Prostate gland (tissue), 2 donors: Measurements from ENCODE around the gene MTA1. TPM values are rescaled to one million over a fixed set of nuclear protein-coding genes. Genes with fewer than 3 reads are reported as not detected.
A peak's percentile ranks its signal among the peaks of the same experiment; 100 is the strongest.

ENCODE experiments used
- DNase-seq: peaks from one replicate; pipeline ENCODE4 v3.0.0-alpha.2; 2019; ENCODE audit warnings: low spot score
- H3K27ac ChIP-seq, 2 donors: fragments of 200-600 bp; sonication (generic); 2 replicates each; pipeline ENCODE4 v1.5.1; 2017 to 2019
- H3K27me3 ChIP-seq: fragments of 200-600 bp; sonication (generic); replicated peaks from 2 replicates; pipeline ENCODE4 v1.5.1; 2019; ENCODE audit not compliant: insufficient read depth
- H3K36me3 ChIP-seq, 2 donors: fragments of 200-600 bp; sonication (generic); 1 replicate in 1 of 2; 2 replicates in 1 of 2; pipeline versions ENCODE4 v1.5.1 to v1.8.1; 2017 to 2019
- H3K4me1 ChIP-seq: fragments of 200-600 bp; sonication (generic); replicated peaks from 2 replicates; pipeline ENCODE4 v1.5.1; 2019
- H3K4me3 ChIP-seq, 2 donors: fragments of 200-600 bp; sonication (generic); 2 replicates each; pipeline ENCODE4 v1.5.1; 2017 to 2019
- H3K9me3 ChIP-seq: fragments of 200-600 bp; sonication (generic); 2 replicates; pipeline ENCODE4 v1.5.1; 2017
- POLR2A ChIP-seq: fragments of 450-650 bp; IDR thresholded peaks from one replicate; pipeline ENCODE4 v1.6.1; 2016; ENCODE audit warnings: antibody characterized with exemption, mild to moderate bottlenecking
- POLR2AphosphoS5 ChIP-seq: sonication (generic); formaldehyde crosslinking; IDR thresholded peaks from one replicate; pipeline ENCODE4 v1.6.1; 2017; ENCODE audit warnings: antibody characterized with exemption
- WGBS: methylation state at CpG from one replicate; pipeline ENCODE4 v1.1.5; 2018; 5-methylcytosine and 5-hydroxymethylcytosine counted together
- intact Hi-C: fragments of 100-400 bp; cut with DNase I; formaldehyde crosslinking; loops from one replicate; pipeline ENCODE4 v1.14.2; 2022
- total RNA-seq, 2 donors: library from RNA; depleted of rRNA; stranded (reverse); fragments of >200 nt; gene quantifications; one replicate each; pipeline ENCODE4 v1.1.0, GENCODE V29; 2016
- TF ChIP-seq, protein P1 (sequence below), 4 experiments: fragments of 200-600 bp in 2 of 4; fragments of 450-650 bp in 2 of 4; sonication (generic) in 2 of 4; IDR thresholded peaks; 1 replicate in 3 of 4; 2 replicates in 1 of 4; pipeline ENCODE4 v1.5.1; 2016 to 2019; ENCODE audit warnings: antibody characterized with exemption in 4 of 4, mild to moderate bottlenecking in 2 of 4, moderate library complexity in 2 of 4

MTA1 gene
- total RNA-seq, 2 donors from 2014 or later, result 58.9 to 155 TPM

GRCh38 chr14:105469456-105470349, 50.1 kb downstream of the MTA1 start:
- Histone ChIP-seq H3K27ac (peak overlapping the region; percentile 51 to 71), H3K4me3 (no peak overlapping the region), H3K36me3 (peaks cover 0 to 5% of the 10 kb centered on the region in 2 donors), H3K4me1 (peaks cover 46% of the 10 kb centered on the region), H3K9me3 (no peaks in the 10 kb centered on the region), H3K27me3 (no peaks in the 10 kb centered on the region)
- WGBS, result 68% methylated on average over 47 of the region's 54 CpGs
- TF ChIP-seq, protein P1, sequence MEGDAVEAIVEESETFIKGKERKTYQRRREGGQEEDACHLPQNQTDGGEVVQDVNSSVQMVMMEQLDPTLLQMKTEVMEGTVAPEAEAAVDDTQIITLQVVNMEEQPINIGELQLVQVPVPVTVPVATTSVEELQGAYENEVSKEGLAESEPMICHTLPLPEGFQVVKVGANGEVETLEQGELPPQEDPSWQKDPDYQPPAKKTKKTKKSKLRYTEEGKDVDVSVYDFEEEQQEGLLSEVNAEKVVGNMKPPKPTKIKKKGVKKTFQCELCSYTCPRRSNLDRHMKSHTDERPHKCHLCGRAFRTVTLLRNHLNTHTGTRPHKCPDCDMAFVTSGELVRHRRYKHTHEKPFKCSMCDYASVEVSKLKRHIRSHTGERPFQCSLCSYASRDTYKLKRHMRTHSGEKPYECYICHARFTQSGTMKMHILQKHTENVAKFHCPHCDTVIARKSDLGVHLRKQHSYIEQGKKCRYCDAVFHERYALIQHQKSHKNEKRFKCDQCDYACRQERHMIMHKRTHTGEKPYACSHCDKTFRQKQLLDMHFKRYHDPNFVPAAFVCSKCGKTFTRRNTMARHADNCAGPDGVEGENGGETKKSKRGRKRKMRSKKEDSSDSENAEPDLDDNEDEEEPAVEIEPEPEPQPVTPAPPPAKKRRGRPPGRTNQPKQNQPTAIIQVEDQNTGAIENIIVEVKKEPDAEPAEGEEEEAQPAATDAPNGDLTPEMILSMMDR (IDR thresholded peaks at IDR 0.05), result no peak
- no peak for TF ChIP-seq POLR2AphosphoS5
- TF ChIP-seq POLR2A, result peak; percentile 16
- intact Hi-C loops, result no loop called here
- no peak for DNase-seq

DNA sequence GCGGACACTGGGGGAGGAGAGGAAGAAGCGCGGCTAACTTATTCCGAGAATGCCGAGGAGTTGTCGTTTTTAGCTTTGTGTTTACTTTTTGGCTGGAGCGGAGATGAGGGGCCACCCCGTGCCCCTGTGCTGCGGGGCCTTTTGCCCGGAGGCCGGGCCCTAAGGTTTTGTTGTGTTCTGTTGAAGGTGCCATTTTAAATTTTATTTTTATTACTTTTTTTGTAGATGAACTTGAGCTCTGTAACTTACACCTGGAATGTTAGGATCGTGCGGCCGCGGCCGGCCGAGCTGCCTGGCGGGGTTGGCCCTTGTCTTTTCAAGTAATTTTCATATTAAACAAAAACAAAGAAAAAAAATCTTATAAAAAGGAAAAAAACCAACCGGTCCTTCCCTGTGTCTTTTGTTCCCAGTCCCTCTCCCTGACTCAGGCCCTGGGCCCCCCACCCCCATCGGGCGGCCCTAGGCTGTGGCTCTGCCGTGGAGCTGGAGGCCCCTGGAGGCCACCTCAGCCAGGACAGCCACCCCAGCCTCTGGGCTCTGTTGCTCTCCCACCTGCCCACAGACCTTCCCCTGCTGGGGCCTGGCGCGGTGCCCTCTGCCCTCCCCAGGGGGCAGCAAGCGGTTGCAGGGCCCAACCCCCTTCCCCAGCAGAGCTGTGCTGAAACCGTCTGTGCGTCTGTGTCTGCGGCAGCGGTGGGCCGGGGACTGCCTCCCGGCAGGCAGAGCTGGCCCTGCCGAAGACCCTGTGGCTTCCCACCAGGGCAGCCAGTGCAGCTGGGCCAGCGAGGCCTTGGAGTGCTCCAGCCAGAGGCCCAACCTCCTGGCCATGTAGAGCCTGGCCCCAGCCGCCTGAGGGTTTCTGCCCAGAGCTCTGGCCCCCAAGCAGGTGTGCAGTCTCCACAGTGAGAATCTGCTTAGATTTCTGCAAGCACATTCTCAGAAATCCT, 51.0 kb downstream of the MTA1 start:
- Histone ChIP-seq H3K36me3 (no peaks in the 10 kb centered on the region), H3K27ac (no peak overlapping the region), H3K27me3 (no peaks in the 10 kb centered on the region), H3K4me3 (no peak overlapping the region), H3K4me1 (peaks cover 46% of the 10 kb centered on the region), H3K9me3 (no peaks in the 10 kb centered on the region)
- DNase-seq, result no peak
- TF ChIP-seq, protein P1 (IDR thresholded peaks at IDR 0.05), result no peak
- TF ChIP-seq POLR2AphosphoS5, result no peak
- no peak for TF ChIP-seq POLR2A
- intact Hi-C loops, result no loop called here
- WGBS, result 73% methylated on average over 27 of the region's 34 CpGs

- Histone ChIP-seq H3K27me3 (no peaks in the 10 kb centered on the region), H3K9me3 (no peaks in the 10 kb centered on the region), H3K36me3 (no peaks in the 10 kb centered on the region), H3K27ac (no peak overlapping the region), H3K4me1 (peaks cover 52% of the 10 kb centered on the region), H3K4me3 (no peak overlapping the region)
- no peak for DNase-seq
- TF ChIP-seq POLR2AphosphoS5, result no peak
- no peak for TF ChIP-seq POLR2A
- TF ChIP-seq, protein P1 (IDR thresholded peaks at IDR 0.05), result no peak
- intact Hi-C loops, result no loop called here
- WGBS, result 66% methylated on average over 18 of the region's 19 CpGs
Measured at GRCh38 chr14:105471297-105471821, 51.7 kb downstream of the MTA1 start.

DNA sequence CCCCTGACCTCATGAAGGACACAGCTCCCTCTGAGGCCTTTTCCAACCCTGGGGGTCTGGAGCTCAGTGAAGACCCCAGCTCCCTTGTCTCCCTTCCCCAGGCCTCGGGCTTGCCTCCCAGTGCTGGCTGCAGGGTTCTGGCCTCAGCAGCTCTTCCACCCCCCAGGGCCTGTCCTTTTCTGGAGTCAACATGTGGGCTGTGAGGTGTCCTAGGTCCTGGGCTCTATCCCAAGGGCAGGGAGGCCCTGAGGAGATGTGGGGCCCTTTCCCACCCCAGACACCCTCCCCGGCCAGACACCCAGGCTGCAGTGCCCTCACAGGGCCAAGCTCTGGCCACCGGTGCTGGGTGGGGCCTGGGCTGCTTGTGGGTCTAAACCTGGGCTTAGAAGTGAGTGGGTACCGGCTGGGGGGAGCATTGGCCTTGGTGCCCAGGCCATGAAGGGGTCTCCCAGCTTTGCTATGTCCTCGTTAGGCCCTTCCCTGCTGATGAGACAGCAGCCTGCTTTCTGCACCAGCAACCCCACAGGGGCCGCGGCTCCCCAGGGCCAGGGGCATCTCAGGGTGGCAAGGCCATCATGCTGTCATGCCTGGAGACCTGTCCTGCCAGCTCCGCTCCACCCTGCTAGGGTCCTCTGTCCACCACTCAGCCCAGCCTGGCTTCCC, 52.3 kb downstream of the MTA1 start:
- Histone ChIP-seq H3K4me1 (peaks cover 54% of the 10 kb centered on the region), H3K4me3 (no peak overlapping the region), H3K9me3 (no peaks in the 10 kb centered on the region), H3K27ac (peak overlapping the region in 1 of 2 donors; percentile 81), H3K36me3 (no peaks in the 10 kb centered on the region), H3K27me3 (no peaks in the 10 kb centered on the region)
- no peak for DNase-seq
- 82% methylated on average over 7 of the region's 8 CpGs for WGBS
- intact Hi-C loops, result no loop called here
- no peak for TF ChIP-seq POLR2AphosphoS5
- TF ChIP-seq, protein P1 (IDR thresholded peaks at IDR 0.05), result no peak
- TF ChIP-seq POLR2A, result no peak
